ENCODE data around the gene CRTC1. TPM values are rescaled to one million over a fixed set of nuclear protein-coding genes. Genes with fewer than 3 reads are reported as not detected.

The CRTC1 gene, protein sequence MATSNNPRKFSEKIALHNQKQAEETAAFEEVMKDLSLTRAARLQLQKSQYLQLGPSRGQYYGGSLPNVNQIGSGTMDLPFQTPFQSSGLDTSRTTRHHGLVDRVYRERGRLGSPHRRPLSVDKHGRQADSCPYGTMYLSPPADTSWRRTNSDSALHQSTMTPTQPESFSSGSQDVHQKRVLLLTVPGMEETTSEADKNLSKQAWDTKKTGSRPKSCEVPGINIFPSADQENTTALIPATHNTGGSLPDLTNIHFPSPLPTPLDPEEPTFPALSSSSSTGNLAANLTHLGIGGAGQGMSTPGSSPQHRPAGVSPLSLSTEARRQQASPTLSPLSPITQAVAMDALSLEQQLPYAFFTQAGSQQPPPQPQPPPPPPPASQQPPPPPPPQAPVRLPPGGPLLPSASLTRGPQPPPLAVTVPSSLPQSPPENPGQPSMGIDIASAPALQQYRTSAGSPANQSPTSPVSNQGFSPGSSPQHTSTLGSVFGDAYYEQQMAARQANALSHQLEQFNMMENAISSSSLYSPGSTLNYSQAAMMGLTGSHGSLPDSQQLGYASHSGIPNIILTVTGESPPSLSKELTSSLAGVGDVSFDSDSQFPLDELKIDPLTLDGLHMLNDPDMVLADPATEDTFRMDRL
- total RNA-seq, result 4.0 and 5.9 TPM in 2 replicates

DNA sequence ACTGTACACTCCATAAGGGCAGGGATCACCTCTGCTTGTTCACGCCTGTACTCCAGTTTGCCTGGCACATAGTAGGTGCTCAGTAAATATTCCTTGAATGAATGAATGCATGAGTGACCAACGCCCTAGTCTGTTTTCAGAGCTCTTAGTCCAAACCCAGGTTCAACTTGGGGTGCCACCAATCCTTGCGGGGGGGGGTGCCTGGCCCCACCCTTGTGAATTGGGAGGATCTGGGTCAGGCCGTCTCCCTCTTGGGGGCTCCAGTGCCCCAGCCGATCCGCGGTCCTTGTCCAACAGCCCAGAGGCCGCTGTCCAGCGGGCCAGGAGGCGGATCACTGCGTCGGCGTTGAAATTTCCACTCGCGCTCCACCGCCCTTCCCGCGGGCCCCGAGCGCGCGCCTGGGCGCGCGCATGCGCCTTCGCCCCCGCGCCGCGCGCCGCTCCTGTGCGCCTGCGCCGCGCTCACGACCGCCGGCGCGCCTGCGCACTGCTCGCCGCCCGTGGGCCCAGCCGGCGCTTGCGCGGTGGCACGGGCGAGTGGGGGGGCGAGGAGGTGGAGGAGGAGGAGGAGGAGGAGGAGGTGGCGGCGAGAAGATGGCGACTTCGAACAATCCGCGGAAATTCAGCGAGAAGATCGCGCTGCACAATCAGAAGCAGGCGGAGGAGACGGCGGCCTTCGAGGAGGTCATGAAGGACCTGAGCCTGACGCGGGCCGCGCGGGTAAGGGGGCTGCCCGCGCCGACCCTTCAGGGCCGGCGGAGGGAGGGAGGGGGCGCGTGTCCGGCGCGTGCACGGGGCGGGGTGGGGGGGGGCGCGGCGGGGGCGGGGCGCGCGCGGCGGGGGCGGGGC, at the start of gene CRTC1:
TSS of gene CRTC1 (plus strand) at position 572 of the 849 bp plus-strand sequence. CDS start at position 595, 23 bp downstream.

GRCh38 chr19:18636969-18637629, 46.4 kb upstream of the CRTC1 start, which contains the start of gene KLHL26:
TSS of gene KLHL26 (plus strand) at chr19:18637028. CDS start at chr19:18637055, 27 bp downstream.

DNA sequence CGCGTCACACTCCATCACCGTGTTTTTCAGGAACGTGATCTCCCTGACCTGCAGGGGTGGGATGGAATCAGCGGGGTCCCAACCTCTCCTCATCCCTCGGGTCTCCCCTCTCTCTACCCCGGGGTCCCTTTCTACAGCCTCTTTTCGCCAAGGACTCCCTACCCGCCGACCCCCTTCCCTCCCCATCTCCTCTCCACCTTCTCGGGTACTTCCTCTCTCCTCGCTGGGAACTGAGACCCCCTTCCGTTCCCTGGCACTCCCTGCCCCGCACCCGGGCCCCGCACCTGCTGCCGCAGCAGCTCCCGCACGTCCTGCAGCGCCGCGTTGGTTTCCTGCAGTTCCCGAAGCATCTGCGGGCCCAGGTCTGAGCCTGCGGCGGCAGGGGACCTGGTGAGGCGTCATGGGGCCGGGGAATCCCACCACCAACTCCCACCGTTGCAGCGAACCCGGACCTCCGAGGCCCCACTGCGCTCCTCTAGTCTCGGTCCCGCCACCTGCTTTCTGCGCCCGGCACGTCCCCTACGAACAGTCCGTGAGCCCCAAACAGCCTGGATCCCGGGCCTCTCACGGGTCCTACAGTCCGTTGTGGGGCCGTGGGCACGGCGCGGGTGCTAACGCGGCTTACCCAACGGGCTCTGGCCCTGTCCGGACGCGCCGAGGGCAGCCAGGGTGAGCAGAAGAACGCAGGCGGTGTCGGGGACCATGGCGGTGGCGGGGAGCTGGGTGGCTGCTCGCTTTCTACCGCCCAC, 107.3 kb downstream of the CRTC1 start, which contains the start of gene COMP:
TSS of gene COMP (minus strand) at position 740 of the 749 bp plus-strand sequence. CDS start at position 704, 36 bp downstream.

DNA sequence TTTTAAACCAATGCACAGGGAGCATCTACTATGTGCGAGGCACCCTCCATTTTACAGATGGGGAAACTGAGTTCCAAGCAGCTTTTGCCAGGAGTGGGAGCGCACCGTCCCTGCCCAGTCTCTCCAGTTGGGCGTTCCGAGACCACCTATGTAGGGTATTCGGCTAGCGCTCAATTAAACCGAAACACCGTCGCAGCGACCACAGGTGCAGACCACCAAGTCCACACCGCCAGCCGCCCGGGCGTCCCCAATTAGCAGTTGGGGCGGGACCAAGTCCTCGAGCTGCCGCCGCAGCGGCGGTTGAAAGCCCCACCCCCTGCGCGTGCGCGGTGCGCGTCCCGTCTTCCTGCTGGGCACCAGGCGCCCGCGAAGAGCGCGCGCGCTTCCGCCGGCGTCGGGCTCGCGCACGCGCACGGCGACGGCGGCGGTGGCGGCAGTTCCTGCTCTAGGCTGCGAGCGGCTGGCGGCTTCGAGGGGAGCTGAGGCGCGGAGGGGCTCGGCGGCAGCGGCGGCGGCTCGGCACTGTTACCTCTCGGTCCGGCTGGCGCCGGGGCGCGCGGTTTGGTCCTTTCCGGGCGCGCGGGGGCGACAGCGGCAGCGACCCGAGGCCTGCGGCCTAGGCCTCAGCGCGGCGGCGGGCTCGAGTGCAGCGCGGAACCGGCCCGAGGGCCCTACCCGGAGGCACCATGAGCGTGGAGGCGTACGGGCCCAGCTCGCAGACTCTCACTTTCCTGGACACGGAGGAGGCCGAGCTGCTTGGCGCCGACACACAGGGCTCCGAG, 148.2 kb downstream of the CRTC1 start, which contains the start of gene UPF1:
TSS of gene UPF1 (plus strand) at position 436 of the 782 bp plus-strand sequence. CDS start at position 687, 251 bp downstream.

Other genes with a start within 250 kb of the CRTC1 start
- 16.5 and 19.8 TPM in 2 replicates for gene ISYNA1, start 245.5 kb upstream of the CRTC1 start, total RNA-seq
- 10.3 and 11.9 TPM in 2 replicates for gene ELL, start 161.6 kb upstream of the CRTC1 start, total RNA-seq
- gene FKBP8, start 140.1 kb upstream of the CRTC1 start, total RNA-seq, result 286 and 301 TPM in 2 replicates
- gene KXD1, start 125.8 kb upstream of the CRTC1 start, total RNA-seq, result 75.0 and 87.0 TPM in 2 replicates
- gene UBA52, start 111.8 kb upstream of the CRTC1 start, total RNA-seq, result 663 and 704 TPM in 2 replicates
- 89.2 and 105 TPM in 2 replicates for gene REX1BD, start 94.9 kb upstream of the CRTC1 start, total RNA-seq
- gene CRLF1, start 76.9 kb upstream of the CRTC1 start, total RNA-seq, result 80.8 and 105 TPM in 2 replicates
- gene TMEM59L, start 70.8 kb upstream of the CRTC1 start, total RNA-seq, result 5.4 and 6.2 TPM in 2 replicates
- 3.4 and 5.1 TPM in 2 replicates for gene KLHL26, start 46.7 kb upstream of the CRTC1 start, total RNA-seq
- 0.10 and 0.25 TPM in 2 replicates for gene COMP, start 107.6 kb downstream of the CRTC1 start, total RNA-seq
- 76.3 and 109 TPM in 2 replicates for gene UPF1, start 148.3 kb downstream of the CRTC1 start, total RNA-seq
- 0.56 and 2.1 TPM in 2 replicates for gene CERS1, start 212.5 kb downstream of the CRTC1 start, total RNA-seq
- gene COPE, start 235.7 kb downstream of the CRTC1 start, total RNA-seq, result 184 and 216 TPM in 2 replicates
- 85.2 TPM in 2 replicates for gene DDX49, start 236.0 kb downstream of the CRTC1 start, total RNA-seq

All from cardiac ventricle fibroblast (primary cell).